Mesenchymal stem cell (in vitro differentiated cells and primary cell): ENCODE results near the gene CARD19.

Experiments used
- DNase-seq: peaks from one replicate; pipeline ENCODE4 v3.0.0-alpha.2; 2013
- H2AFZ ChIP-seq: one replicate; pipeline ENCODE4 v1.6.1; 2013; ENCODE audit warnings: low read depth, mild to moderate bottlenecking, control low read depth, inconsistent platforms, low read length, moderate library complexity
- H2AK5ac ChIP-seq: 2 replicates; pipeline ENCODE4 v1.6.1; 2013; ENCODE audit warnings: low read length, moderate library complexity, mild to moderate bottlenecking, inconsistent platforms; ENCODE audit not compliant: severe bottlenecking
- H2BK120ac ChIP-seq: one replicate; pipeline ENCODE4 v1.6.1; 2013; ENCODE audit warnings: low read depth, mild to moderate bottlenecking, inconsistent platforms, low read length, moderate library complexity
- H2BK12ac ChIP-seq, 2 experiments: one replicate each; pipeline ENCODE4 v1.6.1; 2013; ENCODE audit warnings: inconsistent platforms in 2 of 2, low read length in 2 of 2, mild to moderate bottlenecking in 2 of 2, moderate library complexity in 2 of 2, control low read depth in 1 of 2
- H2BK15ac ChIP-seq: one replicate; pipeline ENCODE4 v1.6.1; 2013; ENCODE audit warnings: mild to moderate bottlenecking, low read depth, inconsistent platforms; ENCODE audit not compliant: poor library complexity, severe bottlenecking
- H2BK5ac ChIP-seq: 2 replicates; pipeline ENCODE4 v1.6.1; 2013; ENCODE audit warnings: low read depth, mild to moderate bottlenecking, low read length, control low read depth, inconsistent platforms; ENCODE audit not compliant: poor library complexity, severe bottlenecking
- H3K14ac ChIP-seq, 2 experiments: one replicate each; pipeline ENCODE4 v1.6.1; 2013; ENCODE audit warnings: inconsistent platforms in 2 of 2, low read length in 2 of 2, control low read depth in 1 of 2, mild to moderate bottlenecking in 1 of 2, moderate library complexity in 1 of 2
- H3K18ac ChIP-seq, 2 experiments: one replicate each; pipeline ENCODE4 v1.6.1; 2013; ENCODE audit warnings: inconsistent platforms in 2 of 2, low read length in 2 of 2, control low read depth in 1 of 2, low read depth in 1 of 2, mild to moderate bottlenecking in 1 of 2
- H3K23ac ChIP-seq, 2 experiments: one replicate each; pipeline ENCODE4 v1.6.1; 2013; ENCODE audit warnings: inconsistent platforms in 2 of 2, low read length in 2 of 2, mild to moderate bottlenecking in 2 of 2, moderate library complexity in 2 of 2, control low read depth in 1 of 2
- H3K27ac ChIP-seq: 2 replicates; pipeline ENCODE4 v1.5.1; 2013; ENCODE audit warnings: mild to moderate bottlenecking, moderate library complexity, low read length, control low read depth, inconsistent platforms; ENCODE audit not compliant: poor library complexity, severe bottlenecking
- H3K27me3 ChIP-seq, 2 experiments: 2 replicates each; pipeline versions ENCODE4 v1.6.1 to v1.7.0; 2013; ENCODE audit warnings: low read length in 2 of 2, mild to moderate bottlenecking in 2 of 2, moderate library complexity in 2 of 2, control low read depth in 1 of 2, inconsistent platforms in 1 of 2; ENCODE audit not compliant: control insufficient read depth in 1 of 2, insufficient read depth in 1 of 2
- H3K36me3 ChIP-seq, 2 experiments: 2 replicates each; pipeline versions ENCODE4 v1.6.1 to v1.7.0; 2013; ENCODE audit warnings: low read length in 2 of 2, control low read depth in 1 of 2, inconsistent platforms in 1 of 2, low read depth in 1 of 2, mild to moderate bottlenecking in 1 of 2; ENCODE audit not compliant: insufficient read depth in 2 of 2, control insufficient read depth in 1 of 2
- H3K4ac ChIP-seq, 2 experiments: one replicate each; pipeline ENCODE4 v1.6.1; 2013; ENCODE audit warnings: inconsistent platforms in 2 of 2, low read length in 2 of 2, mild to moderate bottlenecking in 2 of 2, moderate library complexity in 2 of 2, control low read depth in 1 of 2, low read depth in 1 of 2
- H3K4me1 ChIP-seq: 2 replicates; pipeline ENCODE4 v1.6.1; 2013; ENCODE audit warnings: low read depth, low read length, control low read depth; ENCODE audit not compliant: control insufficient read depth, insufficient read depth
- H3K4me2 ChIP-seq: 2 replicates; pipeline ENCODE4 v1.6.1; 2013; ENCODE audit warnings: low read length, mild to moderate bottlenecking, inconsistent platforms; ENCODE audit not compliant: poor library complexity, severe bottlenecking
- H3K4me3 ChIP-seq, 2 experiments: 2 replicates each; pipeline versions ENCODE4 v1.5.1 to v1.7.0; 2013; ENCODE audit warnings: low read length in 2 of 2, mild to moderate bottlenecking in 2 of 2, control low read depth in 1 of 2, low read depth in 1 of 2; ENCODE audit not compliant: insufficient read depth in 1 of 2
- H3K79me1 ChIP-seq: replicated peaks from 2 replicates; pipeline ENCODE4 v1.6.1; 2013; ENCODE audit warnings: mild to moderate bottlenecking, control low read depth, low read length, inconsistent platforms; ENCODE audit not compliant: poor library complexity, severe bottlenecking
- H3K9ac ChIP-seq: 2 replicates; pipeline ENCODE4 v1.7.0; 2013; ENCODE audit warnings: mild to moderate bottlenecking, low read length, moderate library complexity
- H3K9me3 ChIP-seq: 2 replicates; pipeline ENCODE4 v1.7.0; 2013; ENCODE audit warnings: mild to moderate bottlenecking, low read length; ENCODE audit not compliant: control insufficient read depth
- H4K8ac ChIP-seq: one replicate; pipeline ENCODE4 v1.6.1; 2013; ENCODE audit warnings: inconsistent platforms, mild to moderate bottlenecking, low read length, moderate library complexity
- H4K91ac ChIP-seq: one replicate; pipeline ENCODE4 v1.6.1; 2013; ENCODE audit warnings: mild to moderate bottlenecking, low read length, inconsistent platforms
- WGBS: methylation state at CpG from one replicate; pipeline ENCODE4 v1.1.7; 2013; ENCODE audit warnings: mixed read lengths; 5-methylcytosine and 5-hydroxymethylcytosine counted together

The CARD19 gene

DNA sequence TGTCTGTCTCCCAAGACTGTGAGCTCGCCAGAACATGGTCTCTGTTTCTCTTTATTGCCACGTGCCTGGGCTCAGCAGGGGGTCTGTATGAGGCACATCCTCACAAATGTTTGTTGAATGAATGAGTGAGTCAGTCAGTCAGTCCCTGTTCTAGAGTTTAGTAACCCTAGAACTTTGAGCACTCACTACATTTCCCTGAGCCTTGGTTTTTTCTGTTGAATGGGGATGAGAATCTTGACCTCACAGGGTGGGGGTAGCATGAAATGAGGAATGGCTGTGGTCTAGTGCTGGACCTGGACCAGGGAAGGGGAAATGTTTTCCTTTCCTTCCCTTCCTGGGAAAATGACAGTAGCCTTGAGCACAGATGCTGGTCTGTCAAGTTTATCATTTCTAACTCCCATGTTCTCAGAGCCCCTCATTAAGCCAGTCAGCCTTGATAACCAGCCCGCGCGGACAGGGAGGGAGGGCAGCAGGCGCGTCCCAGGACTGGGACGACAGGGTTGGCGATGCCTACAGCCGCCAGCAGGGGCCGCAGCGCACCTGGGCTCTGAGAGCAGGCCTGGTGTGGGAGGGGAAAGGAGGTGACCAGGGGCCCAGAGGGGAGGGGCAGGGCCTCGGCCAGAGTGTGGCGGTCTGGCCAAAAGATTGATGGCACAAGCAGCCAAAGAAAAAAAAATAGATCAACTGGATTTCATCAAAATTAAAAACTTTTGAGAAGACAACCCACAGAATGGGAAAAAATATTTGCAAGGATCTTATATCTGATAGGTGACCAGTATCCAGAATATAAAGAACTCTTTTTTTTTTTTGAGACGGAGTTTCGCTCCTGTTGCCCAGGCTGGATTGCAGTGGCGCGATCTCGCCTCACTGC is 63.8 kb downstream of the CARD19 start:
- no peak overlapping the region for H3K14ac ChIP-seq
- H3K9me3 ChIP-seq: no peaks in the 10 kb centered on the region
- H3K79me1 ChIP-seq: no peaks in the 10 kb centered on the region
- H3K9ac ChIP-seq: peak overlapping the region; percentile 69
- peak; percentile 77 for DNase-seq
- no peak overlapping the region for H2BK12ac ChIP-seq
- no peak overlapping the region for H3K4me3 ChIP-seq
- no peak overlapping the region for H3K18ac ChIP-seq
- no peak overlapping the region for H3K27ac ChIP-seq
- H3K23ac ChIP-seq: no peak overlapping the region
- H2BK15ac ChIP-seq: no peak overlapping the region
- no peak overlapping the region for H4K8ac ChIP-seq
- peaks cover under 1 to 5% of the 10 kb centered on the region in 2 experiments for H3K27me3 ChIP-seq
- H3K4me1 ChIP-seq: peaks cover 4% of the 10 kb centered on the region
- 27% methylated on average over 17 of the region's 19 CpGs for WGBS
- peak overlapping the region; percentile 11 for H3K4me2 ChIP-seq
- H2AK5ac ChIP-seq: no peak overlapping the region
- H3K4ac ChIP-seq: no peak overlapping the region
- H2AFZ ChIP-seq: no peak overlapping the region
- no peaks in the 10 kb centered on the region for H3K36me3 ChIP-seq
- no peak overlapping the region for H2BK5ac ChIP-seq
- no peak overlapping the region for H2BK120ac ChIP-seq
- no peak overlapping the region for H4K91ac ChIP-seq

DNA sequence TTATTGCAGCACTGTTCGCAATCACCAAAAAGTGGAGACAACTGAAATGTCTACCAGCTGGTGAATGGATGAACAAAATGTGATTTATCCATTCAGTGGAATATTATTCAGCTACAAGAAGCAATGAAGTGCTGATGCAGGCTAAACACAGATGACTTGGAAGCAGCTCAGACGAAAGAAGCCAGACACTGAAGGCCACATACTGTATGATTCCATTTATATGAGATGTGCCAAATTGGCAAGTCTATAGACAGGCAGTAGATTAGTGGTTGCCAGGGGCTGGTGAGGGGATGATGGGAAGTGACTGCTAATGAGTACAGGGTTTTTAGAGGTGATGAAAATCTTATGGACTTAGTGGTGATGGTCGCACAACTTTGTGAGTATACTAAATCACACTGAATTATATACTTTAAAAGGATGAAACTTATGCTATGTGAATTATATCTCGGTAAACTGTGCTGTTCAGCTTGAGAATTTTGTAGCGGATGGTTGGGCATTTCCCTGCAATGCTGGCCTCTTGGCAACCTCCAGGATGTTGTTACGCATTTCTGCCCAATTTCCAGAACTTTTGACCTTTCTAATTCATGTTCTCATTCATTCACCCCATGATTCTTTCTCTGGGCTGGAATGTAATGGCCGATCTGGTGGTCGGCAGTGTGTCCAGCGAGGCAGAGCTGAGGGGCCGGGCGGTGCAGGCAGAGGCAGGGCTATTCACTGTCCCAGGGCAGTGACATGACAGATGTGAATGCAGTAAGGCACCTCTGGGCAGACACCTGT is 66.0 kb downstream of the CARD19 start:
- Histone ChIP-seq H3K9me3 (no peaks in the 10 kb centered on the region), H3K4me2 (no peak overlapping the region), H3K9ac (no peak overlapping the region), H4K8ac (no peak overlapping the region), H3K4ac (no peak overlapping the region), H2BK12ac (no peak overlapping the region), H3K4me3 (no peak overlapping the region), H3K27me3 (peaks cover 5% of the 10 kb centered on the region in 2 experiments), H3K23ac (no peak overlapping the region), H3K4me1 (peaks cover 4% of the 10 kb centered on the region), H2BK120ac (no peak overlapping the region), H2BK5ac (no peak overlapping the region), H3K36me3 (no peaks in the 10 kb centered on the region), H2AFZ (no peak overlapping the region), H3K79me1 (no peaks in the 10 kb centered on the region), H3K18ac (no peak overlapping the region), H2AK5ac (no peak overlapping the region), H3K27ac (no peak overlapping the region), H3K14ac (no peak overlapping the region), H4K91ac (no peak overlapping the region), H2BK15ac (no peak overlapping the region)
- no peak for DNase-seq
- WGBS: 83% methylated on average over 10 of the region's 11 CpGs
